ENCODE measurements around the gene CENPC. TPM values are rescaled to one million over a fixed set of nuclear protein-coding genes. Genes with fewer than 3 reads are reported as not detected.

CENPC gene
- polyA plus RNA-seq, 1 of the 3 experiments (the other 2 are of a cell fraction): 2.2 TPM

DNA sequence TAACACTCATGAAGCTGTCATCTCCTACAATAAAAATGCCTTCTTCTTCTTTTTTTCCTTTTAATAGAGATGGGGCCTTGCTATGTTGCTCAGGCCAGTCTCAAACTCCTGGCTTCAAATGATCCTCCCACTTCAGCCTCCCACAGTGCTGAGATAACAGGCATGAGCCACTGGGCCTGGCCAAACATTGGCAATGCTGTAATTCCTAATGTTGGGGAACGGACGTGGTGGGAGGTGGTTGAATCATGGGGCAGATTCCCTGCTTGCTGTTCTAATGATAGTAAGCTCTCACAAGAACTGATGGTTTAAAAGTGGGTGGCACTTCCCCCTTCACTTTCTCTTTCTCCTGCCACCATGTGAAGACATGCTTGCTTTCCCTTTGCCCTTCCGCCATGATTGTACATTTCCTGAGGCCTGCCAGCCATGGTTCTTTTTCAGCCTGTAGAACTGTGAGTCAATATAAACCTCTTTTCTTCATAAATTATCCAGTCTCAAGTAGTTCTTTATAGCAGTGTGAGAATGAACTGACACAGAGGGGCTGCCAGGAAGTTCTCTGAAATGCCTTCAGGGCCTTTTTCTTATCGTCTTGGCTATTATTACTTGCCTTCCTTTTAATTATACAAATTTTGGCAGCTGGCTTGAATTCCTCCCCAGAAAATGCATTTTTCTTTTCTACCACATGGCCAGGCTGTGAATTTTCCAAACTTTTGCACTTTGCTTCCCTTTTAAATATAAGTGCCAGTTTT is 93.0 kb downstream of the CENPC start:
- POLR2A ChIA-PET: no interaction called here
- Histone ChIP-seq H4K20me1 (ENCODE audit: insufficient read depth) (no peaks in the 10 kb centered on the region), H3K4me1 (ENCODE audit: control insufficient read depth in 1 of 2, insufficient read depth in 2 of 2, low read depth in 1 of 2, low read length in 1 of 2) (no peaks in the 10 kb centered on the region), H3K4me2 (no peak overlapping the region), H3K9me2 (no peaks in the 10 kb centered on the region), H3F3A (replicated peaks; ENCODE audit: insufficient read depth) (no peaks in the 10 kb centered on the region), H3K9ac (no peak overlapping the region), H3K4me3 (ENCODE audit: low read depth in 2 of 2, low read length in 1 of 2) (no peak overlapping the region), H3K36me3 (replicated peaks in 1 of 2; ENCODE audit: control insufficient read depth in 1 of 2, insufficient read depth in 2 of 2, low read length in 1 of 2) (peaks cover 3 to 16% of the 10 kb centered on the region in 2 experiments), H3K27ac (ENCODE audit: low read depth in 2 of 2, low read length in 1 of 2) (no peak overlapping the region), H2AFZ (ENCODE audit: low read depth) (no peak overlapping the region), H3K9me3 (no peaks in the 10 kb centered on the region), H3K79me2 (ENCODE audit: insufficient read depth) (no peaks in the 10 kb centered on the region), H3K27me3 (ENCODE audit: insufficient read depth) (no peaks in the 10 kb centered on the region)
- 86% methylated on average over 4 of the region's 4 CpGs for WGBS (ENCODE audit: low lambda C conversion rate)
- DNase-seq: no peak
- CTCF ChIA-PET: interaction anchor here (0.7 kb wide), 2 partner anchors 21 to 59 kb away, joined by 3 read pairs; no protein-coding TSS in a partner anchor
- TF ChIP-seq YY1 (IDR thresholded peaks at IDR 0.05; ENCODE audit: low read depth) (no peak), NRF1 (IDR thresholded peaks at IDR 0.05; ENCODE audit: low read depth, low read length) (no peak), MEF2A (IDR thresholded peaks at IDR 0.05; ENCODE audit: borderline replicate concordance, low read depth) (no peak), EP300 (IDR thresholded peaks at IDR 0.05; ENCODE audit: borderline replicate concordance in 1 of 2, low read depth in 1 of 2, low read length in 1 of 2) (no peak), GATA2 (CRISPR knock-in tag; IDR thresholded peaks at IDR 0.05) (no peak), POLR2AphosphoS5 (IDR thresholded peaks at IDR 0.05; ENCODE audit: low read depth, low read length) (no peak), SMC3 (IDR thresholded peaks at IDR 0.05; ENCODE audit: low read depth, low read length) (no peak), TEAD4 (IDR thresholded peaks at IDR 0.05; ENCODE audit: borderline replicate concordance, insufficient read depth) (no peak), EZH2phosphoT487 (IDR thresholded peaks at IDR 0.05; ENCODE audit: borderline replicate concordance, low read depth) (no peak), JUND (IDR thresholded peaks at IDR 0.05) (no peak), SIN3A (IDR thresholded peaks at IDR 0.05; ENCODE audit: borderline replicate concordance, low read depth, low read length) (no peak), RFX5 (IDR thresholded peaks at IDR 0.05; ENCODE audit: low read length) (no peak), RXRA (IDR thresholded peaks at IDR 0.05; ENCODE audit: borderline replicate concordance, low read depth) (no peak), TCF12 (IDR thresholded peaks at IDR 0.05) (no peak), RCOR1 (IDR thresholded peaks at IDR 0.05; ENCODE audit: low read length) (no peak), CHD2 (IDR thresholded peaks at IDR 0.05; ENCODE audit: low read length, partially characterized antibody) (no peak)
- TF ChIP-seq, protein P1, sequence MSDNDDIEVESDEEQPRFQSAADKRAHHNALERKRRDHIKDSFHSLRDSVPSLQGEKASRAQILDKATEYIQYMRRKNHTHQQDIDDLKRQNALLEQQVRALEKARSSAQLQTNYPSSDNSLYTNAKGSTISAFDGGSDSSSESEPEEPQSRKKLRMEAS (IDR thresholded peaks at IDR 0.05; ENCODE audit: low read depth): no peak
- TF ChIP-seq, protein P2, sequence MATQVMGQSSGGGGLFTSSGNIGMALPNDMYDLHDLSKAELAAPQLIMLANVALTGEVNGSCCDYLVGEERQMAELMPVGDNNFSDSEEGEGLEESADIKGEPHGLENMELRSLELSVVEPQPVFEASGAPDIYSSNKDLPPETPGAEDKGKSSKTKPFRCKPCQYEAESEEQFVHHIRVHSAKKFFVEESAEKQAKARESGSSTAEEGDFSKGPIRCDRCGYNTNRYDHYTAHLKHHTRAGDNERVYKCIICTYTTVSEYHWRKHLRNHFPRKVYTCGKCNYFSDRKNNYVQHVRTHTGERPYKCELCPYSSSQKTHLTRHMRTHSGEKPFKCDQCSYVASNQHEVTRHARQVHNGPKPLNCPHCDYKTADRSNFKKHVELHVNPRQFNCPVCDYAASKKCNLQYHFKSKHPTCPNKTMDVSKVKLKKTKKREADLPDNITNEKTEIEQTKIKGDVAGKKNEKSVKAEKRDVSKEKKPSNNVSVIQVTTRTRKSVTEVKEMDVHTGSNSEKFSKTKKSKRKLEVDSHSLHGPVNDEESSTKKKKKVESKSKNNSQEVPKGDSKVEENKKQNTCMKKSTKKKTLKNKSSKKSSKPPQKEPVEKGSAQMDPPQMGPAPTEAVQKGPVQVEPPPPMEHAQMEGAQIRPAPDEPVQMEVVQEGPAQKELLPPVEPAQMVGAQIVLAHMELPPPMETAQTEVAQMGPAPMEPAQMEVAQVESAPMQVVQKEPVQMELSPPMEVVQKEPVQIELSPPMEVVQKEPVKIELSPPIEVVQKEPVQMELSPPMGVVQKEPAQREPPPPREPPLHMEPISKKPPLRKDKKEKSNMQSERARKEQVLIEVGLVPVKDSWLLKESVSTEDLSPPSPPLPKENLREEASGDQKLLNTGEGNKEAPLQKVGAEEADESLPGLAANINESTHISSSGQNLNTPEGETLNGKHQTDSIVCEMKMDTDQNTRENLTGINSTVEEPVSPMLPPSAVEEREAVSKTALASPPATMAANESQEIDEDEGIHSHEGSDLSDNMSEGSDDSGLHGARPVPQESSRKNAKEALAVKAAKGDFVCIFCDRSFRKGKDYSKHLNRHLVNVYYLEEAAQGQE (IDR thresholded peaks at IDR 0.05; ENCODE audit: low read depth, low read length): no peak
- TF ChIP-seq, protein P3, sequence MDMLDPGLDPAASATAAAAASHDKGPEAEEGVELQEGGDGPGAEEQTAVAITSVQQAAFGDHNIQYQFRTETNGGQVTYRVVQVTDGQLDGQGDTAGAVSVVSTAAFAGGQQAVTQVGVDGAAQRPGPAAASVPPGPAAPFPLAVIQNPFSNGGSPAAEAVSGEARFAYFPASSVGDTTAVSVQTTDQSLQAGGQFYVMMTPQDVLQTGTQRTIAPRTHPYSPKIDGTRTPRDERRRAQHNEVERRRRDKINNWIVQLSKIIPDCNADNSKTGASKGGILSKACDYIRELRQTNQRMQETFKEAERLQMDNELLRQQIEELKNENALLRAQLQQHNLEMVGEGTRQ (IDR thresholded peaks at IDR 0.05; ENCODE audit: borderline replicate concordance, low read depth, low read length): no peak

Data from SK-N-SH (cell line).